GM12864 (cell line): Measurements from ENCODE around the gene SNAP29.
"Not testable (repeated sequence)": the region's sequence is repeated elsewhere in the genome, so short reads cannot be mapped to it uniquely, and the experiment has no call there.

Experiments
- DNase-seq: peaks from one replicate; pipeline ENCODE4 v3.0.0-alpha.2; 2011; ENCODE audit warnings: low read depth
- H3K4me3 ChIP-seq: 2 replicates; pipeline ENCODE4 v1.5.1; 2011; ENCODE audit warnings: mild to moderate bottlenecking, low read depth, low read length, control low read depth
- TF ChIP-seq, protein P1 (sequence below): IDR thresholded peaks from 2 replicates; pipeline ENCODE4 v1.5.1; 2011; ENCODE audit warnings: low read depth, mild to moderate bottlenecking, moderate library complexity, low read length, control low read depth, inconsistent platforms; ENCODE audit errors: missing control alignments

The SNAP29 gene

DNA sequence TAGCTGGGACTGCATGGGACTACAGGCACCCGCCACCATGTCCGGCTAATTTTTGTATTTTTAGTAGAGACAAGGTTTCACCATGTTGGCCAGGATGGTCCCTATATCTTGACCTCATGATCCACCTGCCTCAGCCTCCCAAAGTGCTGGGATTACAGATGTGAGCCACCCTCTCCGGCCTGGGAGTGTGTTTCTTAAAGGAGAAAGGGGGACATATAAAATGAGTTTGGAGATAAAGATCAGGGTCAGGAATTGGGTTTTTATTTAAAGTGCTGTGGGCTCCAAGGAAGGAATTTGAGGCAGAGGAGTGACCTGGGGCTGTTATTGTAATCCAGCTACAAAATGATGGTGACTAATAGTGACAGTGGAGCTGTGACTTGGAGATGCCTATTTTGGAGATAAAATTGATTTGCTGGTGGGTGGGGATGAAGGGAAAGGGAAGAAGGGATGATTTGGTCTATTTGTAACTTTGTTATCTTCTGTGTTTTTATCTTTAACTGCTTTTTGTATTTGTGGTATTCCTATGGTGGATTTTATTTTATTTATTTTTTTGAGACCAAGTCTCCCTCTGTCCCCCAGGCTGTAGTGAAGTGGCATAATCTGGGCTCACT, 63.4 kb downstream of the SNAP29 start:
- TF ChIP-seq, protein P1, sequence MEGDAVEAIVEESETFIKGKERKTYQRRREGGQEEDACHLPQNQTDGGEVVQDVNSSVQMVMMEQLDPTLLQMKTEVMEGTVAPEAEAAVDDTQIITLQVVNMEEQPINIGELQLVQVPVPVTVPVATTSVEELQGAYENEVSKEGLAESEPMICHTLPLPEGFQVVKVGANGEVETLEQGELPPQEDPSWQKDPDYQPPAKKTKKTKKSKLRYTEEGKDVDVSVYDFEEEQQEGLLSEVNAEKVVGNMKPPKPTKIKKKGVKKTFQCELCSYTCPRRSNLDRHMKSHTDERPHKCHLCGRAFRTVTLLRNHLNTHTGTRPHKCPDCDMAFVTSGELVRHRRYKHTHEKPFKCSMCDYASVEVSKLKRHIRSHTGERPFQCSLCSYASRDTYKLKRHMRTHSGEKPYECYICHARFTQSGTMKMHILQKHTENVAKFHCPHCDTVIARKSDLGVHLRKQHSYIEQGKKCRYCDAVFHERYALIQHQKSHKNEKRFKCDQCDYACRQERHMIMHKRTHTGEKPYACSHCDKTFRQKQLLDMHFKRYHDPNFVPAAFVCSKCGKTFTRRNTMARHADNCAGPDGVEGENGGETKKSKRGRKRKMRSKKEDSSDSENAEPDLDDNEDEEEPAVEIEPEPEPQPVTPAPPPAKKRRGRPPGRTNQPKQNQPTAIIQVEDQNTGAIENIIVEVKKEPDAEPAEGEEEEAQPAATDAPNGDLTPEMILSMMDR, result no peak
- no peak for DNase-seq
- H3K4me3 ChIP-seq, result no peak overlapping the region

DNA sequence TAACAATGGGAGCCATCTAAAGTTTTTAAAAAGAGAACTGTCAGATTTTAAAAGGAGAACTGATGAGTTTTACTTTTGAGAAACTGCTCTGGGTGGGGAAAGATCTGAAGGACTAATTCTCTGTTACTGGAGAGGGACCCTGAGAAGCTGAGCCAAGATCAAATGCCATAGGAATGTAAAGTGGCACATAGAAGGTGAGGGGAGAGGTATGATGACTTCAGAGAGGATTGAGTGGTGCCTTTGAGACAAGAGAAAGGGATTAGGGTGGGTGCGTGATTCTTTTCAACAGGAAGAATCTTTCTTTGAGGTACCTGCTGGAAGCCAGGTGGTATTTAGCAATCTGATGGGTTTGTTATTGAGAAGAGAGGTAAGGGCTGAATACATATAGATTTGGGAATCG, 67.4 kb downstream of the SNAP29 start:
- no peak overlapping the region for H3K4me3 ChIP-seq
- no peak for DNase-seq

DNA sequence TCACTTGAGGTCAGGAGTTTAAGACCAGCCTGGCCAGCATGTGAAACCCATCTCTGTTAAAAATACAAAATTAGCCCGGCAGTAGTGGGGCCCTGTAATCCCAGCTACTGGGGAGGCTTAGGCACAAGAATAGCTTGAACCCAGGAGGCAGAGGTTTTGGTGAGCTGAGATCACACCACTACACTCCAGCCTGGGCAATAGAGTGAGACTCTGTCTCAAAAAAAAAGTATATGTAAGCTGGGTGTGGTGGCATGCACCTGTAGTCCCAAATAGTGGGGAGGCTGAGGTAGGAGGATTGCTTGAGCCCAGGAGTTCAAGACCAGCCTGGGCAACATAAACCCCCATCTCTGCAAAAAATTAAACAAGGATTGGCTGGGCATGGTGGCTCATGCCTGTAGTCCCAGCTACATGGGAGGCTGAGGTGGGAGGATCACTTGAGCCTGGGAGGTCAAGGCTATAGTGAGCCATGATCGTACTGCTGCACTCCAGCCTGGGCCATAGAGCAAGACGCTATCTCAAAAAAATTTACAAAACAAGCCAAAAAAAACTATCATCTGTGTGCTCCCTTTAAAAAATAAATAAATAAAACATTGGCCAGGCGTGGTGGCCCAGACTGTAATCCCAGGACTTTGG, 69.2 kb downstream of the SNAP29 start:
- TF ChIP-seq, protein P1, result no peak
- no peak for DNase-seq
- no peak overlapping the region for H3K4me3 ChIP-seq

More for the DNA sequence above, 67.4 kb downstream of the SNAP29 start:
- TF ChIP-seq, protein P1, result no peak

DNA sequence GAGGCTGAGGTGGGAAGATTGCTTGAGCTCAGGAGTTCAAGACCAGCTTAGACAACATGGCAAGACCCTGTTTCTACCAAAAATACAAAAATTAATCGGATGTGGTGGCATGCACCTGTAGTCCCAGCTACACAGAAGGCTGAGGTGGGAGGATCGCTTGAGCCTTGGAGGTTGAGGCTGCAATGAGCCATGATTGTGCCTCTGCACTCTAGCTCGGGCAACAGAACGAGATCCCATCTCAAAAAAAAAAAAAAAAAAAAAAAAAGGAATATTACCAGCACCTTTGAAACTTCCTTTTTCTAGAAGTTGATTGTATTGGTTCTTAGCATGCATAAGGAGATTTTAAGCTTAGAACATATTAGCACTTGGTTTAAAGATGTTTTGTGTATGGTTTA, 69.8 kb downstream of the SNAP29 start:
- TF ChIP-seq, protein P1, result no peak
- DNase-seq, result no peak
- no peak overlapping the region for H3K4me3 ChIP-seq

DNA sequence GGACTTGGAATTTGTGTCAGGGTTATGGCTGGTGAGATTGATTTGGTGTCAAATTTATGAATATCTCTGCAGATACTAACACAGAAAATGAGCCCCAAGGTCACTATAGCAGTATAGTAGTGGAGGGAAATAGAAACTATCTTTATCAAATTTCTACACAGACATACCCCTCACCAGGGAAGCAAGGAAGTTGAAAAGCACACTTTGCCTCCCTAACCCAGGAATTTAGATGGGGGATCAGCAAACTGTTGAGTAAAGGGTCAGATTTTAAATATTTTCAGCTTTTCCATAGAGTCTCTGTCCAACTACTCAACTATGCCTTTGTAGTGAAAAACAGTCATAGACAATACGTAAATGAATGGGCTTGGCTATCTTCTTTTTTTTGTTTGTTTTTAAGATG, 71.2 kb downstream of the SNAP29 start:
- TF ChIP-seq, protein P1, result no peak
- H3K4me3 ChIP-seq, result no peak overlapping the region
- DNase-seq, result no peak

DNA sequence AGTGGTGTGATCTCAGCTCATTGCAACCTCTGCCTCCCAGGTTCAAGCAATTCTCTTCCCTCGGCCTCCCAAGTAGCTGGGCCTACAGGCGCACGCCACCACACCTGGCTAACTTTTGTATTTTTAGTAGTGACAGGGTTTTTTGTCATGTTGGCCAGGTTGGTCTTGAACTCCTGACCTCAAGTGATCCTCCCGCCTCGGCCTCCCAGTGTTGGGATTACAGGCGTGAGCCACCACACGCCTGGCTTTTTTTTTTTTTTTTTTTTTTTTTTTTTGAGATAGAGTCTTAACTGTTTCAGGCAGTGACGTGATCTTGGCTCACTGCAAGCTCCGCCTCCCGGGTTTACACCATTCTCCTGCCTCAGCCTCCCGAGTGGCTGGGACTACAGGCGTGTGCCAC, 71.6 kb downstream of the SNAP29 start:
- H3K4me3 ChIP-seq, DNase-seq: not testable (repeated sequence)

DNA sequence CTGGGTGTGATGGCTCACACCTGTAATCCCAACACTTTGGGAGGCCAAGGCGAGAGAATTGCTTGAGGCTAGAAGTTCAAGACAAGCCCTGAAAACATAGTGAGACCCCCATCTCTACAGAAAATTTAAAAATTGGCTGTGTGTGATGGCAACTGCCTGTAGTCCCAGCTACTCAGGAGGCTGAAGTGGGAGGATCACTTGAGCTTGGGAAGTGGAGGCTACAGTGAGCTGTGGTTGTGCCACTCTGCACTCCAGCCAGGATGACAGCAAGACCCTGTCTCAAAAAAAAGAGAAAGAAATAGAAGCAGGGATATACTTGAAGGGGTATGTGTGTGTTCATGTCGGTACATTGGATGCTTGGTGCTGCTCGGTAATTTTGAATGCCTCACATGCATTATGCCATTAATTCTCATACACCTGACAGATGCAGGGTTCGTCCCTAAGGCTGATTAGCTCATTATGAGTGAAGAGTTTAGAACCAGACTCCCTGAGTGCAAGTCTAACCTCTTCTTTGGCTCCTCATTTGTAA, 72.4 kb downstream of the SNAP29 start:
- TF ChIP-seq, protein P1, result no peak
- no peak for DNase-seq
- no peak overlapping the region for H3K4me3 ChIP-seq
